ENCODE data around the gene HCN3.
"Not testable (repeated sequence)": the region's sequence is repeated elsewhere in the genome, so short reads cannot be mapped to it uniquely, and the experiment has no call there.

Gene HCN3

DNA sequence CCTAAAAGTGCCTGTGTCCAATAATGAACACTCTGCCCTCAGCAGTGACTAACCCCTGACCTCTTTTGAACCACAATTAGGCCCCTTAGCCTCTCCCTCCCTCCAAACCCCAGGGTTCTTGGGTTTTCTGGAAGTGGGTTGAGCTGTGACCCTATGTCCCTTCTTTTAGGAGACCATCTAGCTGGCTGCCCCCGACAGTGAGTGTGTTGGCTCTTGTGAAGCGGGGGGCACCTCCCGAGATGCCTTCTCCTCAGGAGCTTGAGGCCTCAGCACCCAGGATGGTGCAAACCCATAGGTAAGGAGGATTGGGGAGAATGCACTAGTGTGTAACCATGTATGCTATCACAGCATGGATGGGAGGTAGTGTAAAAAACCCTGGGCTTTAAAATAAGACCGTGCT lies 50.7 kb downstream of the HCN3 start:
- H3K4me3 ChIP-seq (ENCODE audit: low read length): no peak overlapping the region
- no peaks in the 10 kb centered on the region for H3K9me3 ChIP-seq (ENCODE audit: control insufficient read depth, low read depth, low read length)
- peaks cover 13% of the 10 kb centered on the region for H3K36me3 ChIP-seq (ENCODE audit: control insufficient read depth, low read depth, low read length)
- H3K9ac ChIP-seq (ENCODE audit: low read length): no peak overlapping the region
- H3K4me1 ChIP-seq (ENCODE audit: control insufficient read depth, low read depth, low read length): peaks cover 4% of the 10 kb centered on the region
- H3K27ac ChIP-seq (ENCODE audit: low read length): no peak overlapping the region
- H3K27me3 ChIP-seq (ENCODE audit: control insufficient read depth, insufficient read depth, low read length): no peaks in the 10 kb centered on the region

DNA sequence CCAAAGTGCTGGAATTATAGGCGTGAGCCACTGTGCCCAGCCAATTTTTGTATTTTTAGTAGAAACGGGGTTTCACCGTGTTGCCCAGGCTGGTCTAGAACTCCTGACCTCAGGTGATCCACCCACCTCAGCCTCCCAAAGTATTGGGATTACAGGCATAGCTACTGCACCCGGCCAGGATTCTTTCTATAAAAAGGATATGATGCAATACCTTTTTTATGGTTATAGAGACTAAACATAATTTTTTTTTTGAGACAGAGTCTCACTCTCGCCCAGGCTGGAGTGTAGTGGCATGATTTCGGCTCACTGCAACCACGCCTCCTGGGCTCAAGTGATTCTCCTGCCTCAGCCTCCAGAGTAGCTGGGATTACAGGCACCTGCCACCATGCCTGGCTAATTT lies 51.6 kb downstream of the HCN3 start:
- H3K27me3 ChIP-seq (ENCODE audit: control insufficient read depth, insufficient read depth, low read length); H3K9me3 ChIP-seq (ENCODE audit: control insufficient read depth, low read depth, low read length); H3K9ac ChIP-seq (ENCODE audit: low read length); H3K4me3 ChIP-seq (ENCODE audit: low read length); H3K4me1 ChIP-seq (ENCODE audit: control insufficient read depth, low read depth, low read length); H3K27ac ChIP-seq (ENCODE audit: low read length): not testable (repeated sequence)
- peaks cover 13% of the 10 kb centered on the region for H3K36me3 ChIP-seq (ENCODE audit: control insufficient read depth, low read depth, low read length)

DNA sequence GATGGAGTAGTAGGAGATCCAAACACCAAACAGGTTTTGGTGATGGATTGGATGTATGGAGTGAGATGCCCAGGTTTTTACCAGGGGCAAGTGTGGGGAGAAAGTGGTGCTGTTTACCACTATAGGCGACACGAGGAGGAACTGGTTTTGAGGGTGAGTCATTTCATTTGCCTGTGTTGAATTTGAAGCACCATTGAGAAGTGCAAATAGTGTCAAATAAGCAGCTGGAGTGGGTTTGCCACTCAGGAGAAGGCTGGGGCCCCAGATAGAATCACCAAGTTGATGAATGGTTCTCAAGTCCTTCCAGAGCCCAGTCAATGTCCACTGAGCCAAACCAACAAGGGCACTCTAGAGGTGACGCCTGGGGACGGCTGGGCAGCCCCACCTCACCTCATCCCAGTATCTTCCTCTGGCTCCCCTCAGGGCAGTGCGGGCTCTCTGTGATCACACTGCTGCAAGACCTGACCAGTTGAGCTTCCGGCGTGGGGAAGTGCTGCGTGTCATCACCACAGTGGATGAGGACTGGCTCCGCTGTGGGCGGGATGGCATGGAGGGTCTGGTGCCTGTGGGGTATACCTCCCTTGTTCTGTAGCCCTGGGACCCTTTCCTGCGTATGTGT lies 52.8 kb downstream of the HCN3 start:
- H3K9ac ChIP-seq (ENCODE audit: low read length): no peak overlapping the region
- peaks cover 4% of the 10 kb centered on the region for H3K4me1 ChIP-seq (ENCODE audit: control insufficient read depth, low read depth, low read length)
- peaks cover 18% of the 10 kb centered on the region for H3K36me3 ChIP-seq (ENCODE audit: control insufficient read depth, low read depth, low read length)
- no peaks in the 10 kb centered on the region for H3K27me3 ChIP-seq (ENCODE audit: control insufficient read depth, insufficient read depth, low read length)
- no peak overlapping the region for H3K27ac ChIP-seq (ENCODE audit: low read length)
- no peaks in the 10 kb centered on the region for H3K9me3 ChIP-seq (ENCODE audit: control insufficient read depth, low read depth, low read length)
- H3K4me3 ChIP-seq (ENCODE audit: low read length): no peak overlapping the region

DNA sequence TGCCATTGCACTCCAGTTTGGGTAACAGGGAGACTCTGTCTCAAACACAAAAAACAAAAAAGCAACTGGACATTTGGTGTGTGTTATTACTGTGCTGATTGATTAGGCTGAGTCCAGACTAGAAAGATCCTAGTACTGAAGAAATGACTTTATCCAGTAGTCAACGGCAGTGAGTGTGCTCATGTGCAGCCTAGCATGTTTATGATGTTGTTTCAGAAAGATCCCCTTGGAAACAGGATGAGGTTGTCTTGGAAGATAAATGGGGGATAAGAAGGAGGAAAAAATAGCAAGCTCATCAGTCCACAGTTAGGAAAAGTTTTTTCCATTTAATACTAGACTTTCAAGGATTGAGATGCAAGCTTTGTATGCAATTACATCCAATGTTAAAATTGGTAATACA lies 57.7 kb downstream of the HCN3 start:
- Histone ChIP-seq H3K27me3 (ENCODE audit: control insufficient read depth, insufficient read depth, low read length) (no peaks in the 10 kb centered on the region), H3K9me3 (ENCODE audit: control insufficient read depth, low read depth, low read length) (no peaks in the 10 kb centered on the region), H3K27ac (ENCODE audit: low read length) (no peak overlapping the region), H3K9ac (ENCODE audit: low read length) (no peak overlapping the region), H3K36me3 (ENCODE audit: control insufficient read depth, low read depth, low read length) (peaks cover 49% of the 10 kb centered on the region), H3K4me1 (ENCODE audit: control insufficient read depth, low read depth, low read length) (no peaks in the 10 kb centered on the region), H3K4me3 (ENCODE audit: low read length) (no peak overlapping the region)
